K562 (cell line): ENCODE data around the gene PSMD7. TPM values are rescaled to one million over a fixed set of nuclear protein-coding genes. Genes with fewer than 3 reads are reported as not detected.

Experiments used
- ATAC-seq: fragments of 200-7000 bp; cut with Tn5 transposase; 3 replicates; pipeline ENCODE4 v1.9.1; 2020; ENCODE audit warnings: moderate library complexity
- BruUV-seq: library from RNA; stranded (reverse); fragments of 400-500 nt; replicated peaks from 2 replicates; lab custom pipeline; 2021; lab: Mats Ljungman, UMichigan
- CTCF ChIA-PET: fragments of 300-600 bp; formaldehyde crosslinking; extraction: SDS; loops from one replicate; lab custom pipeline; 2021; ENCODE audit warnings: low intra/inter-chr PET ratio; lab: Yijun Ruan, JAX
- POLR2A ChIA-PET: fragments of 300-600, 350-650 bp; sonication (Branson Sonifier 250); formaldehyde crosslinking; extraction: SDS; loops from one replicate; lab custom pipeline; 2021; ENCODE audit warnings: antibody characterized with exemption, inconsistent platforms; lab: Yijun Ruan, JAX
- DNase-seq, 4 experiments: peaks; one replicate each; pipeline versions ENCODE4 v3.0.0 to v3.0.0-alpha.2; 2011 to 2018; ENCODE audit warnings: low spot score in 3 of 4, mixed read lengths in 3 of 4; ENCODE audit errors: extremely low read depth in 1 of 4
- FAIRE-seq: peaks from 2 replicates; lab custom pipeline; 2011; peaks lifted over from hg19 to GRCh38; lab: Jason Lieb, UNC
- H2AFZ ChIP-seq: 2 replicates; pipeline ENCODE4 v1.6.0; 2011; ENCODE audit warnings: low read depth, low read length, control low read depth, inconsistent platforms
- H3K27ac ChIP-seq: fragments of 200-600 bp; 3 replicates; pipeline ENCODE4 v1.8.0; 2011; ENCODE audit warnings: low read depth, mild to moderate bottlenecking, control low read depth, inconsistent platforms, low read length, moderate library complexity, mixed read lengths; ENCODE audit errors: extremely low read depth
- H3K27me3 ChIP-seq, 2 experiments: fragments of 300-600 bp in 1 of 2; 2 replicates in 1 of 2; 3 replicates in 1 of 2; pipeline versions ENCODE4 v1.6.0 to v1.8.0; 2011; ENCODE audit warnings: inconsistent platforms in 2 of 2, low read length in 2 of 2, mild to moderate bottlenecking in 1 of 2, mixed read lengths in 1 of 2, moderate library complexity in 1 of 2; ENCODE audit not compliant: control insufficient read depth in 2 of 2, insufficient read depth in 2 of 2
- H3K36me3 ChIP-seq: fragments of 300-600 bp; 3 replicates; pipeline ENCODE4 v1.8.0; 2011; ENCODE audit warnings: mild to moderate bottlenecking, low read length, inconsistent platforms; ENCODE audit not compliant: control insufficient read depth, insufficient read depth
- H3K4me1 ChIP-seq, 2 experiments: fragments of 200-600 bp in 1 of 2; replicated peaks in 1 of 2; 2 replicates in 1 of 2; 3 replicates in 1 of 2; pipeline versions ENCODE4 v1.5.1 to v1.8.0; 2011; ENCODE audit warnings: inconsistent platforms in 2 of 2, low read length in 2 of 2, mild to moderate bottlenecking in 1 of 2, mixed read lengths in 1 of 2, moderate library complexity in 1 of 2; ENCODE audit not compliant: control insufficient read depth in 2 of 2, insufficient read depth in 2 of 2
- H3K4me2 ChIP-seq: 2 replicates; pipeline ENCODE4 v1.6.1; 2011; ENCODE audit warnings: low read length, control low read depth, inconsistent platforms, mixed read lengths; ENCODE audit not compliant: insufficient read depth
- H3K4me3 ChIP-seq: fragments of 200-600 bp; sonication (generic), shearing (Covaris generic); 2 replicates; pipeline ENCODE4 v1.5.1; 2016; ENCODE audit warnings: control low read depth, inconsistent platforms
- H3K79me2 ChIP-seq: fragments of 200-600 bp; 3 replicates; pipeline ENCODE4 v1.8.0; 2011; ENCODE audit warnings: low read length, inconsistent platforms; ENCODE audit not compliant: control insufficient read depth, insufficient read depth
- H3K9ac ChIP-seq, 2 experiments: 2 replicates each; pipeline versions ENCODE4 v1.6.0 to v1.6.1; 2011; ENCODE audit warnings: low read depth in 2 of 2, low read length in 2 of 2, control low read depth in 1 of 2, inconsistent platforms in 1 of 2, mild to moderate bottlenecking in 1 of 2, mixed read lengths in 1 of 2; ENCODE audit not compliant: insufficient read depth in 1 of 2
- H3K9me1 ChIP-seq: one replicate; pipeline ENCODE4 v1.6.0; 2011; ENCODE audit warnings: inconsistent platforms, mild to moderate bottlenecking, low read length, moderate library complexity; ENCODE audit not compliant: control insufficient read depth, insufficient read depth
- H3K9me3 ChIP-seq: replicated peaks from 2 replicates; pipeline ENCODE4 v1.5.1; 2011; ENCODE audit warnings: low read depth, low read length, inconsistent platforms; ENCODE audit not compliant: control insufficient read depth, insufficient read depth
- H4K20me1 ChIP-seq: replicated peaks from 2 replicates; pipeline ENCODE4 v1.6.1; 2011; ENCODE audit warnings: low read length, inconsistent platforms, mixed read lengths; ENCODE audit not compliant: control insufficient read depth, insufficient read depth
- CCNT2 ChIP-seq: IDR thresholded peaks from 2 replicates; pipeline ENCODE4 v1.6.1; 2011; ENCODE audit warnings: borderline replicate concordance, low read depth, mild to moderate bottlenecking, moderate library complexity, mixed read lengths, low read length; ENCODE audit not compliant: insufficient read length; ENCODE audit errors: extremely low read depth
- CHD1 ChIP-seq: fragments of 200-600 bp; sonication (generic); IDR thresholded peaks from one replicate; pipeline ENCODE4 v1.6.1; 2012; ENCODE audit warnings: mild to moderate bottlenecking, moderate library complexity, low read length, inconsistent platforms
- CHD7 ChIP-seq: fragments of 200-600 bp; sonication (generic); IDR thresholded peaks from one replicate; pipeline ENCODE4 v1.6.1; 2012; ENCODE audit warnings: mild to moderate bottlenecking, low read depth, low read length, inconsistent platforms
- EP400 ChIP-seq: fragments of 450-650 bp; IDR thresholded peaks from 2 replicates; pipeline ENCODE4 v1.6.1; 2017; ENCODE audit warnings: antibody characterized with exemption, mild to moderate bottlenecking, moderate library complexity
- FOSL1 ChIP-seq: fragments of 200-800 bp; sonication (Bioruptor generic); conservative IDR thresholded peaks from 2 replicates; pipeline ENCODE4 v1.6.1; 2016; ENCODE audit warnings: missing genetic modification characterization, missing compliant biosample characterization
- FOXA3 ChIP-seq, 2 experiments: fragments of 450-650 bp in 1 of 2; sonication (generic) in 1 of 2; formaldehyde crosslinking; IDR thresholded peaks in 1 of 2; conservative IDR thresholded peaks in 1 of 2; 2 replicates each; pipeline versions ENCODE4 v1.4.0 to v1.8.0; 2020 to 2022; ENCODE audit warnings: mild to moderate bottlenecking in 2 of 2, missing genetic modification reagents in 1 of 2
- NCOA1 ChIP-seq: fragments of 450-650 bp; IDR thresholded peaks from 2 replicates; pipeline ENCODE4 v1.6.1; 2016; ENCODE audit warnings: low read depth
- THRB ChIP-seq: fragments of 450-650 bp; formaldehyde crosslinking; conservative IDR thresholded peaks from 2 replicates; pipeline ENCODE4 v1.4.0; 2022; ENCODE audit warnings: mild to moderate bottlenecking, missing genetic modification characterization
- ZNF316 ChIP-seq: fragments of 450-650 bp; IDR thresholded peaks from 2 replicates; pipeline ENCODE4 v1.6.1; 2016
- WGBS: fragments of 100-300 bp; shearing (Covaris generic); methylation state at CpG from one replicate; pipeline ENCODE4 v1.1.6; 2016; ENCODE audit warnings: low coverage, mixed read lengths; ENCODE audit not compliant: insufficient coverage; ENCODE audit errors: missing lambda C conversion rate; 5-methylcytosine and 5-hydroxymethylcytosine counted together
- in situ Hi-C: fragments of 300-500 bp; cut with MboI; formaldehyde crosslinking; loops from 4 replicates; pipeline ENCODE4 v1.15.0; 2018; ENCODE audit warnings: inconsistent platforms, mixed read lengths
- intact Hi-C: fragments of 100-400 bp; cut with micrococcal nuclease; formaldehyde crosslinking; loops from 2 replicates; pipeline ENCODE4 v1.14.2; 2022
- polyA plus RNA-seq, 8 experiments: library from polyadenylated mRNA; depleted of rRNA in 4 of 8; stranded (reverse) in 5 of 8; unstranded in 3 of 8; fragments of >200 nt; fragmentation: Nextera tagmentation in 2 of 8; fragmentation: Illumina TruSeq in 1 of 8; extraction: Ambion mirVana in 2 of 8; extraction: Trizol in 1 of 8; gene quantifications; 2 replicates each; pipeline versions ENCODE4 v1.2.1 to v1.2.3, GENCODE V29; 2011 to 2014; ENCODE audit warnings: inconsistent platforms in 1 of 8, missing spikeins in 1 of 8
- total RNA-seq, 7 experiments: library from RNA; depleted of rRNA in 6 of 7; stranded (reverse); fragments of >200 nt in 6 of 7; fragmentation: Illumina TruSeq in 2 of 7; extraction: Trizol in 2 of 7; gene quantifications; 2 replicates each; pipeline versions ENCODE4 v1.2.1 to v1.2.3, GENCODE V29; 2011 to 2021; ENCODE audit warnings: low replicate concordance in 1 of 7

The PSMD7 gene
- total and polyA plus RNA-seq, 9 of the 15 experiments (the other 6 are each of a cell fraction or from before 2014, with no cell fraction given), result 100 to 226 (median 156) TPM

DNA sequence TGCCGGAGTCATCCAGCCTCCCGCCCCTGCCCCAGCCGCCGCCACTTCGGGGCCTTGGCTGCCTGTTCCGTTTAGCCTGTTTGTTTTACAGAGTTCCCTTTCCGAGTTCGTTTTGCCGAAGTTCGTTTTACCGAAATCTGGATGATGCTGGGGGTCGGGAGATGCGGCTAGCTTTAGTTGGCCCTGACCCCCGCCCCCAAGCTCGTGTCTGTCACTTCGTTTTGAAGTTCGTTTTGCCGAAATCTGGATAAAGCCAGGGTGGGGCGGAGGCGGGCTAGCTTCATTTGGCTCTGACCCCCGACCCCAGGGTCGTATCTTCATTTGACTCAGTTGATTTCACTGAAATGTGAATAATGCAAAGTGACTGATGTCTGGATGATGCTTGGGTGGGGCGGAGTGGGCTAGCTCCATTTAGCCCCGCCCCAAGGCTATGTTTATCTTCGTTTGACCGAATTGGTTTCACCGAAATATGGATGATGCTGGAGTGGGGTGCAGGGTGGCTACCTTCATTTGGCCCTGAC, 591 bp downstream of the PSMD7 start:
- FAIRE-seq (peak; percentile 62), DNase-seq (peak in 3 of 4 experiments; percentile 27 to 66 (median 63)), ATAC-seq (peak; percentile 75)
- H4K20me1 ChIP-seq, result peaks cover 3% of the 10 kb centered on the region; the same call in 1 of the 2 replicates
- H3K4me3 ChIP-seq, result peak overlapping the region; percentile 86
- BruUV-seq, result TSS peak; percentile 48
- ChIA-PET CTCF (interaction anchor here (0.6 kb wide), 1 partner anchor 353 kb away, joined by 3 read pairs; no protein-coding TSS in a partner anchor), POLR2A (interaction anchor here (0.6 to 2.5 kb wide), 11 partner anchors 9 to 365 kb away, joined by 3 to 22 read pairs (median 4); partner anchors contain the start of gene GLG1)
- no peaks in the 10 kb centered on the region for H3K9me1 ChIP-seq
- H3K4me1 ChIP-seq, result peaks cover 7% of the 10 kb centered on the region in 2 experiments; a peak in 3 of 5 replicates
- intact Hi-C loops, result no loop called here
- H3K36me3 ChIP-seq, result peaks cover 45% of the 10 kb centered on the region
- peak overlapping the region; percentile 92 for H3K27ac ChIP-seq
- peaks cover 60% of the 10 kb centered on the region for H3K79me2 ChIP-seq
- no peaks in the 10 kb centered on the region for H3K27me3 ChIP-seq
- H3K9ac ChIP-seq, result peak overlapping the region; percentile 99
- H3K9me3 ChIP-seq, result no peaks in the 10 kb centered on the region
- WGBS, result 0% methylated on average over 27 of the region's 27 CpGs
- in situ Hi-C loops, result no loop called here
- peak overlapping the region; percentile 89 for H3K4me2 ChIP-seq
- peak overlapping the region; percentile 76 for H2AFZ ChIP-seq
- TF ChIP-seq CCNT2, result no peak
- TF ChIP-seq CHD7, result no peak
- no peak for TF ChIP-seq ZNF316
- peak; percentile 47 for TF ChIP-seq CHD1
- no peak for TF ChIP-seq FOXA3 (CRISPR knock-in tag; conservative IDR thresholded peaks at IDR 0.05 in 1 of 2, IDR thresholded peaks at IDR 0.05 in 1 of 2)
- 0 out of 2 replicates have a peak, but pooled peaks have one; percentile 62 for TF ChIP-seq EP400
- TF ChIP-seq NCOA1, result no peak
- TF ChIP-seq FOSL1, result 0 out of 2 replicates have a peak, but pooled peaks have one; percentile 4
- TF ChIP-seq THRB (CRISPR knock-in tag), result 0 out of 2 replicates have a peak, but pooled peaks have one; percentile 30
